Esophagus muscularis mucosa (tissue), 4 donors: Measurements from ENCODE around the gene IFIT5.

Experiments used
- CTCF ChIP-seq, 3 experiments: fragments of 200-600 bp in 2 of 3; fragments of 450-650 bp in 1 of 3; sonication (generic) in 2 of 3; IDR thresholded peaks; one replicate each; pipeline ENCODE4 v1.5.1; 2017 to 2019; ENCODE audit warnings: antibody characterized with exemption in 3 of 3, mild to moderate bottlenecking in 2 of 3, moderate library complexity in 1 of 3
- EP300 ChIP-seq: sonication (generic); formaldehyde crosslinking; IDR thresholded peaks from one replicate; pipeline ENCODE4 v1.6.1; 2017; ENCODE audit warnings: antibody characterized with exemption
- POLR2A ChIP-seq: fragments of 450-650 bp; IDR thresholded peaks from one replicate; pipeline ENCODE4 v1.6.1; 2017; ENCODE audit warnings: antibody characterized with exemption, moderate library complexity, mild to moderate bottlenecking, low read depth

- TF ChIP-seq POLR2A (no peak), EP300 (no peak), CTCF (IDR thresholded peaks at IDR 0.05) (peak; percentile 46 to 54 (median 52))
These were observed 25.1 kb upstream of the IFIT5 start for GRCh38 chr10:89389254-89389653.
